ENCODE results near the gene ATL1.
"Not testable (repeated sequence)": the region's sequence is repeated elsewhere in the genome, so short reads cannot be mapped to it uniquely, and the experiment has no call there.

ATL1 gene

DNA sequence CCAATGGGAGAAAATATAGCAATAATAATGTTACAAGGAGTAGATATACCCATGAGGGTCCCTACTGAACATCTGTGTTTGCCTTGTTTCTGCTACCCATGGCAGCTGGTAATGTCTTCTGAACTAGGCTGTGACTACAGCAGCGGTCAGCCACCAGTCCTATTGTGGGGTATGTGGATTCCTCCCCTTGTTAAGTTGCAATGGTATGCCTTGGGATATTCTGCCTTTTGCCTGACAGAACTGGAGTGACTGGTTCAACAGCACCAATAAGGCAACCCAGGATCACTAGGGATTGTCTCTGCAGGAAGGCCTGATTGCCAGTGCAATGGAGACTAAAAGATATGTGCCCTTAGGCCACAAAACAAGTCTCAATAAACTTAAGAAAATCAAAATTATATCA lies 9.7 kb upstream of the ATL1 start:
- DNase-seq (ENCODE audit: low read depth), result no peak
- H3K4me3 ChIP-seq (ENCODE audit: low read depth, low read length), result no peak overlapping the region
- TF ChIP-seq, protein P1, sequence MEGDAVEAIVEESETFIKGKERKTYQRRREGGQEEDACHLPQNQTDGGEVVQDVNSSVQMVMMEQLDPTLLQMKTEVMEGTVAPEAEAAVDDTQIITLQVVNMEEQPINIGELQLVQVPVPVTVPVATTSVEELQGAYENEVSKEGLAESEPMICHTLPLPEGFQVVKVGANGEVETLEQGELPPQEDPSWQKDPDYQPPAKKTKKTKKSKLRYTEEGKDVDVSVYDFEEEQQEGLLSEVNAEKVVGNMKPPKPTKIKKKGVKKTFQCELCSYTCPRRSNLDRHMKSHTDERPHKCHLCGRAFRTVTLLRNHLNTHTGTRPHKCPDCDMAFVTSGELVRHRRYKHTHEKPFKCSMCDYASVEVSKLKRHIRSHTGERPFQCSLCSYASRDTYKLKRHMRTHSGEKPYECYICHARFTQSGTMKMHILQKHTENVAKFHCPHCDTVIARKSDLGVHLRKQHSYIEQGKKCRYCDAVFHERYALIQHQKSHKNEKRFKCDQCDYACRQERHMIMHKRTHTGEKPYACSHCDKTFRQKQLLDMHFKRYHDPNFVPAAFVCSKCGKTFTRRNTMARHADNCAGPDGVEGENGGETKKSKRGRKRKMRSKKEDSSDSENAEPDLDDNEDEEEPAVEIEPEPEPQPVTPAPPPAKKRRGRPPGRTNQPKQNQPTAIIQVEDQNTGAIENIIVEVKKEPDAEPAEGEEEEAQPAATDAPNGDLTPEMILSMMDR (IDR thresholded peaks at IDR 0.05; ENCODE audit: insufficient read depth, low read depth, low read length, missing control alignments), result no peak

DNA sequence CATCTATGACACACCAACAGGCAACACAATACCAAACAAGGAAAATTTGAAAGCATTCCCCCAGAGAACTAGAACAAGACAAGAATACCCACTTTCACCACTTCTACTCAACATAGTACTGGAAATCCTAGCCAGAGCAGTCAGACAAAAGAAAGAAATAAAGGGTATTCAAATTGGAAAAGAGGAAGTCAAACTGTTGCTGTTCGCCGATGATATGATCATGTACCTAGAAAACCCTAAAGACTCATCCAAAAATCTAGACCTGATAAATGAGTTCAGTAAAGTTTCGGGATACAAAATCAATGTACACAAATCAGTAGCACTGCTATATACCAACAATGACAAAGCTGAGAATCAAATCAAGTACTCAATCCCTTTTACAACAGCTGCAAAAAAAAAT lies 8.1 kb upstream of the ATL1 start:
- TF ChIP-seq, protein P1 (IDR thresholded peaks at IDR 0.05; ENCODE audit: insufficient read depth, low read depth, low read length, missing control alignments), result no peak
- H3K4me3 ChIP-seq (ENCODE audit: low read depth, low read length), result no peak overlapping the region
- no peak for DNase-seq (ENCODE audit: low read depth)

DNA sequence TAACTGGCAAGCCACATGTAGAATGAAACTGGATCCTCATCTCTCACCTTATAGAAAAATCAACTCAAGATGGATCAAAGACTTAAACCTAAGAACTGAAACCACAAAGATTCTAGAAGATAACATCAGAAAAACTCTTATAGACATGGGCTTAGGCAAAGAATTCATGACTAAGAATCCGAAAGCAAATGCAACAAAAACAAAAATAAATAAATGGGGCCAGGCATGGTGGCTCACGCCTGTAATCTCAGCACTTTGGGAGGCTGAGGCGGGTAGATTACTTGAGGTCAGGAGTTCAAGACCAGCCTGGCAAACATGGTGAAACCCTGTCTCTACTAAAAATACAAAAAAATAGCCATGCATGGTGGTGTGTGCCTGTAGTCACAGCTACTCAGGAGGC lies 7.1 kb upstream of the ATL1 start:
- H3K4me3 ChIP-seq (ENCODE audit: low read depth, low read length); DNase-seq (ENCODE audit: low read depth): not testable (repeated sequence)

DNA sequence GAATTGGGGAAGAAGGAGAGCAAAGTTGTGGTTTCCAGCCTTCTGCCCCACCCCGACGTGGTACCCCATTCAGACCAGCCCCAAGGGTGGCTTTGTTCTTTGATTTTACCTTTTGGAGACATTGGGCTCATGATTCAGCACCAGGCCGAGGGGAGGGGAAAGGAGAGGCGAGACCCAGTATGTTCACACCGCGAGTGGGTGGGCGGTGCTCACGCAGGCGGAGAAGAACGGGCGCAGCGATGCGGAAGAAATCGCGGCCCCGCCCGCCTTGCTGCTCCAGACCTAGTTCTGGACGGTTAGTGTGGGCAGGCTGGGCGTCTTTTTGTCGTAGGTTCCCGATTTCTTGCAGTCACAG lies 963 bp downstream of the ATL1 start:
- DNase-seq (ENCODE audit: low read depth), result peak; percentile 5
- TF ChIP-seq, protein P1 (IDR thresholded peaks at IDR 0.05; ENCODE audit: insufficient read depth, low read depth, low read length, missing control alignments), result no peak
- peak overlapping the region; percentile 44 for H3K4me3 ChIP-seq (ENCODE audit: low read depth, low read length)

DNA sequence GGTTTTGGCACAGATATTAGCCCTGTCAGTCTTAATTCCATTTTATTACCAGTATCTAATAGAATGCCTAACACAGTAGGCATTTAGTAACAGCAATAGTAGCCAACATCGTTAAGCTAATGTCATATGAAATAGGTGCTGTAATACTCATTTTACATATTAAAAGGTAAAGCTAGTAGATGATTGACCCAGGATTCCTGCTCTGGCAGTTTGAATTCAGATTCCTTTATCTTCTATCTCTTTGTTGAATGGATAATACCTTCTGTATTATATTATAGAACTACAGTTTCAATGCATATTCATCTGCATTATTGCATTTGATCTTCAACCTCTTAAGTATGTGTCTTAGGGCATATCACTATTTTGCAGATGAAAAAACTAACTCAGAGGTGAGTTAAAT lies 2.9 kb downstream of the ATL1 start:
- H3K4me3 ChIP-seq (ENCODE audit: low read depth, low read length), result no peak overlapping the region
- TF ChIP-seq, protein P1 (IDR thresholded peaks at IDR 0.05; ENCODE audit: insufficient read depth, low read depth, low read length, missing control alignments), result no peak
- no peak for DNase-seq (ENCODE audit: low read depth)

DNA sequence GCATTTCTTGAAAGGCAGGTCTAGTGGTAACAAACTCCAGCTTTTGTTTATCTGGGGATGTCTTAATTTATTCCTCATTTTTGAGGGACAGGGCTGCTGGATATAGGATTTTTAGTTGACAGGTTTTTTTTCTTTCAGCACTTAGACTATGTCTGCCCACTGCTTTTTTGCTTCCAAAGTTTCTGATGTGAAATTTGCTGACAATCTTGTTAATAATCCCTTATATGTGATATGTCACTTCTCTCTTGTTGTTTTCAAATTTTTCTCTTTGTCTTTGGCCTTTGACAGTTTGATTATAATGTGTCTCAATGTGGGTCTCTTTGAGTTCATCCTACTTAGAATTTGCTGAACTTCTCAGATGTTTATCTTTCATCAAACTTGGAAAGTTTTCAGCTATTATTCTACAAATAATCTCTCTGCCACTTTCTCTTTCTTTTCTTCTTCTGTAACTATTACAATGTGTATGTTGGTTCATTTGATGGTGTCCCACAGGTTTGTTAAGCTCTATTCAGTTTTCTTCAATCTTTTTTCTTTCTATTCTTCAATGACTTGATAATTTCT lies 9.8 kb downstream of the ATL1 start:
- H3K4me3 ChIP-seq (ENCODE audit: low read depth, low read length), result no peak overlapping the region
- DNase-seq (ENCODE audit: low read depth), result no peak
- TF ChIP-seq, protein P1 (IDR thresholded peaks at IDR 0.05; ENCODE audit: insufficient read depth, low read depth, low read length, missing control alignments), result no peak

DNA sequence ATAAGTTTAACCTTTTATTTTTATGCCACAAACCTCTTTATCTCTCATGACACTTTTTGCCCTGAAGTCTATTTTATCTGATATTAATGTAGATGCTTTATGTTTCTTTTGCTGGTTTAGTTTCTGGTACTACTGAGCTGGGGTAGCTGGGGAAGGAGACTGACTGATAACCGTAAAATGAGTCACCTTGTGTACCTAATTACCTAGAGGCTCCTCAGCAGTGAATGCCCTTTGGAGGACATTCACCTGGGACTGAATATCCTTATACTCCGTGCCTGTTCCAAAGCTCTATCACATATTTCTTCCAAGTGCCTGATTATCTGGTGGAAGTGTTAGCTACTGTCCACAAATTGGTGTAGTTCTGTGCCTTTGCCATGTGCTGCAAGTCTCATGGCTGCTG lies 13.9 kb downstream of the ATL1 start:
- no peak overlapping the region for H3K4me3 ChIP-seq (ENCODE audit: low read depth, low read length)
- TF ChIP-seq, protein P1 (IDR thresholded peaks at IDR 0.05; ENCODE audit: insufficient read depth, low read depth, low read length, missing control alignments), result no peak
- DNase-seq (ENCODE audit: low read depth), result no peak

All from GM12865 (cell line).